GM06990 (cell line): Measurements from ENCODE around the gene PRKG1.

Source experiments
- DNase-seq: peaks from one replicate; pipeline ENCODE4 v3.0.0-alpha.2; 2011; ENCODE audit not compliant: insufficient read length; ENCODE audit errors: extremely low read depth
- H3K27me3 ChIP-seq: replicated peaks from 2 replicates; pipeline ENCODE4 v1.6.0; 2011; ENCODE audit warnings: low read length; ENCODE audit not compliant: control insufficient read depth, insufficient read depth
- H3K36me3 ChIP-seq: 2 replicates; pipeline ENCODE4 v1.5.1; 2011; ENCODE audit warnings: low read length; ENCODE audit not compliant: control insufficient read depth, insufficient read depth
- H3K4me3 ChIP-seq: replicated peaks from 2 replicates; pipeline ENCODE4 v1.5.1; 2011; ENCODE audit warnings: low read depth, mild to moderate bottlenecking, control low read depth, low read length
- CTCF ChIP-seq: IDR thresholded peaks from 2 replicates; pipeline ENCODE4 v1.5.1; 2011; ENCODE audit warnings: low read length, control low read depth, mild to moderate bottlenecking, inconsistent platforms; ENCODE audit not compliant: insufficient read depth, poor library complexity, severe bottlenecking

The PRKG1 gene

GRCh38 chr10:52059089-52059488, 984.8 kb downstream of the PRKG1 start:
- TF ChIP-seq CTCF = no peak
- H3K4me3 ChIP-seq = no peak overlapping the region
- no peaks in the 10 kb centered on the region for H3K36me3 ChIP-seq
- no peak for DNase-seq
- H3K27me3 ChIP-seq = no peaks in the 10 kb centered on the region

- H3K4me3 ChIP-seq = no peak overlapping the region
- DNase-seq = no peak
- no peaks in the 10 kb centered on the region for H3K36me3 ChIP-seq
- no peak for TF ChIP-seq CTCF
- no peaks in the 10 kb centered on the region for H3K27me3 ChIP-seq
These were observed 988.9 kb downstream of the PRKG1 start for GRCh38 chr10:52063159-52063558.

DNA sequence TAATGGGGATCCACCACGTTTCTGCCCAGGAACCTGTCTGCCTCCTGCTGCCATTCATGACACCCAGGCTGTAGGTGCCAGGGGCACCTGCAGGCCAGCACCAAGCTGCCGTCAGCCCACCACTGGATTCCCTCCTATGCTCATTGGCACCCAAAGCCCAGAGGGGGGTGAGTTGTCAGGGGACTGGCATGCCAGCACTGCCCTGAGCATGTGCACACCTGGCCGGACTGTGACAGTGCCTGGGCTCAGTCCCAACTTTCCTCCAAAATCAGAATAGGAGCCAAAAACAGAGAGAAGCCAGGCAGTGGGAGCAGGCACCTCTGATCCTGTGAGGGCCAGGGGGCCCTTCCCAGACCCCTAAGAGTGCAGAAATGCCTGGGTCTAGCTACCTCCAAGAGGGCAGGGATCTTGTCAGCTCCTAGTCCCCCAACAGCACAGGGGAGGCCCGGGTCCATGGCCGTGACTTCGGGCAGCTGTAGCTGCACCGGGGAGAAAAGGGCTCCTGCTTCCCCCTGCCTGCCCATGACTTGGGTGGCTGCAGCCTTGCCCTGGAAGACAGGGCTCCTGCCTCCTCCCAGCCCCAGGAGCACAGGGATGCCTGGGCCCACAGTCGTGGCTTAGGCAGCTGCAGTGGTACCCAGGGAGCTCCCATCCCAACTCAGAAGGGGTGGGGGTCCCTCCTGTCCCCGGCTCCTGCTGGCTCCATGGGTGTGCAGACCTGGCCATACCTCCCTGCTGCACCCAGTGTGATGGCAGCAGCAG, 990.0 kb downstream of the PRKG1 start:
- Histone ChIP-seq H3K36me3 (no peaks in the 10 kb centered on the region), H3K27me3 (no peaks in the 10 kb centered on the region), H3K4me3 (no peak overlapping the region)
- DNase-seq = no peak
- TF ChIP-seq CTCF = no peak

DNA sequence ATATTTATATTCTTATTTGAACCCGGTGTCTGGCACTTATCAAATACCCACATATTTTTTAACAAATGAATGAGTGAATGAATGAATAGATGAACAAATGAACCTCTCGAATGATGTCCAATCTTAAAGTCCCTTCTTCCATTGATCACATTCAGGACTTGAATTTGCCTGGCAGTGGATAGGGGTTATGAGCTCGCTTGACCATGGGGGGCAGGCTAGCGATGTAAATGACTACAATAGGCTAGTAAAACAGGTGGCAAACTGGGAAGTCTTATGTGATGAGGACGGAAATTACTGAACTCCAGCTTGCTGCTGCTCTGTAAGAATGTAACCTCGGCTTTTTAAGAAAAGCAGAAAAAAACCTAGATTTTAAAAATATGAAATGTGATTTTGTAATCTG, 992.1 kb downstream of the PRKG1 start:
- no peak for DNase-seq
- H3K27me3 ChIP-seq = no peaks in the 10 kb centered on the region

GRCh38 chr10:52068485-52068884, 994.2 kb downstream of the PRKG1 start:
- no peaks in the 10 kb centered on the region for H3K27me3 ChIP-seq
- TF ChIP-seq CTCF = no peak
- no peak for DNase-seq
- no peaks in the 10 kb centered on the region for H3K36me3 ChIP-seq
- H3K4me3 ChIP-seq = no peak overlapping the region

More for the DNA sequence above, 992.1 kb downstream of the PRKG1 start:
- Histone ChIP-seq H3K4me3 (no peak overlapping the region), H3K36me3 (no peaks in the 10 kb centered on the region)
- no peak for TF ChIP-seq CTCF
